GM18505 (cell line): Measurements from ENCODE around the gene KRT16.
"Not testable (repeated sequence)": the region's sequence is repeated elsewhere in the genome, so short reads cannot be mapped to it uniquely, and the experiment has no call there.

Source experiments
- ATAC-seq: cut with Tn5 transposase; IDR thresholded peaks from one replicate; pipeline ENCODE4 v1.9.1; 2021; ENCODE audit not compliant: unreplicated experiment
- POLR2A ChIP-seq: IDR thresholded peaks from 4 replicates; pipeline ENCODE4 v1.6.1; 2011; ENCODE audit warnings: borderline replicate concordance; ENCODE audit not compliant: insufficient read depth, insufficient read length; ENCODE audit errors: extremely low read depth

Gene KRT16

GRCh38 chr17:41595585-41595984 is 17.0 kb downstream of the KRT16 start:
- ATAC-seq: no peak
- TF ChIP-seq POLR2A: no peak

GRCh38 chr17:41594363-41594915 is 18.1 kb downstream of the KRT16 start:
- no peak for TF ChIP-seq POLR2A
- no peak for ATAC-seq

GRCh38 chr17:41593306-41593981 is 19.1 kb downstream of the KRT16 start:
- no peak for ATAC-seq
- no peak for TF ChIP-seq POLR2A

GRCh38 chr17:41592601-41593305 is 19.8 kb downstream of the KRT16 start:
- TF ChIP-seq POLR2A: no peak
- ATAC-seq: no peak

- no peak for ATAC-seq
- no peak for TF ChIP-seq POLR2A
Observed at GRCh38 chr17:41589301-41589700, 23.3 kb downstream of the KRT16 start.

GRCh38 chr17:41588126-41588810 is 24.3 kb downstream of the KRT16 start:
- no peak for TF ChIP-seq POLR2A
- ATAC-seq: no peak

- no peak for ATAC-seq
- TF ChIP-seq POLR2A: no peak
Observed at GRCh38 chr17:41586863-41587495, 25.6 kb downstream of the KRT16 start, which contains the start of gene KRT14. Gene KRT14 (minus strand): TSS chr17:41586895. CDS start chr17:41586834, 61 bp downstream.

GRCh38 chr17:41585301-41586056 is 27.1 kb downstream of the KRT16 start:
- ATAC-seq: no peak
- TF ChIP-seq POLR2A: no peak

GRCh38 chr17:41584331-41584927 is 28.1 kb downstream of the KRT16 start:
- not testable (repeated sequence) for ATAC-seq

GRCh38 chr17:41583137-41584127 is 29.1 kb downstream of the KRT16 start:
- ATAC-seq: no peak
- no peak for TF ChIP-seq POLR2A

GRCh38 chr17:41582061-41582968 is 30.3 kb downstream of the KRT16 start:
- ATAC-seq: not testable (repeated sequence)
